8988T (cell line): ENCODE measurements around the gene STS.

Experiments used
- DNase-seq: peaks from one replicate; pipeline ENCODE4 v3.0.0; 2011

The STS gene

DNA sequence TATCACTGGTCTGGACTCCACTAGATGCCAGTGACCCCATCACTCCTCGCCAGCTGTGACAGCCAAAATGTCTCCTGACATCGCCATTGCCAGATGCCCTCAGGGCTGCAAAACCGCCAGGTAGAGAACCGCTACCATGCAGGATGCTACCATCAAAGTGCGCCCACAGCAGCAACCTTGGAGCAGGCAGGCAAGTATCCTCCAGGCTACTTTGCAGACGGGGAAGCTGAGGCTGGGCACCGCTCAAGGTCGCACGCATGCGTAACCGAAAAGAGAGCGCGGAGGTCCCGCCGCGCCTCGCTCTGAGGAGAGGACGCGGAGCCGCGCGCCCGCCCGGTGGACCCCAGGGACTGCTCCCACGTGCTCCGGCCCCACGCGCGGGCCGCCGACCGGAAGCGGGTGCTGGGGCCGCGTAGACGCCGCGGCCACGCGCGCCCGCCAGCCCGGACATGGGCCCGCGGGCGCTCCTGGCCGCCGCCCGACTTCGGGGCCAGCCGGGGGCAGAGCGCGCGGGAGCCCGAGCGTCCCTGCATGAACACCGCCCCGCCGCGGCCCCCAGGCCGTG is at the start of gene STS:
Gene STS, plus strand, starts transcription at position 300 of the 565 bp plus-strand sequence. CDS start 105,488 bp downstream, outside the sequence.
- DNase-seq: no peak

- DNase-seq: no peak
These were observed 47.5 kb upstream of the STS start for GRCh38 chrX:7100022-7100421.

- DNase-seq: no peak
These were observed 45.4 kb upstream of the STS start for GRCh38 chrX:7102119-7102518.

- DNase-seq: no peak
These were observed 40.9 kb upstream of the STS start for GRCh38 chrX:7106649-7107048.

DNA sequence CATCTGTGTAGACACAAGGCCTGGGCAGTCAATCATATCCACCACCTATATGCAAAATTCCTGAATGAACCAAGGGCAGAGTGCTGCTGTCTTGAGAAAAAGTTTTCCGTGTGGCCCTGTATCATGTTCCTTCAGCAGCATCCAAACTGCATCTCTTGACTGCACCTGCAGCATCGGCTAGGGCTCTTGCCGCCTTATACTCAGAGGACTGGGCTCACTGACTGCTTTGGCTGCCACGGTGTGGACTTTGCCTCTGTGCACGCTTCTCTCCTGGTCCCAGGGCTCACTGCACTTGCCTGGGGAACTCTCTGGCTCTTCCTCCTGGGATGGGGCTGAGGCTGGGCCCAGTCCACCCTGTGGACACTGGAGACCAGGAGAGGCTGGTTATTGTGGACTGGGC is 39.5 kb upstream of the STS start:
- no peak for DNase-seq

GRCh38 chrX:7109049-7109531 is 38.4 kb upstream of the STS start:
- DNase-seq: no peak

GRCh38 chrX:7109838-7110793 is 37.4 kb upstream of the STS start:
- no peak for DNase-seq

DNA sequence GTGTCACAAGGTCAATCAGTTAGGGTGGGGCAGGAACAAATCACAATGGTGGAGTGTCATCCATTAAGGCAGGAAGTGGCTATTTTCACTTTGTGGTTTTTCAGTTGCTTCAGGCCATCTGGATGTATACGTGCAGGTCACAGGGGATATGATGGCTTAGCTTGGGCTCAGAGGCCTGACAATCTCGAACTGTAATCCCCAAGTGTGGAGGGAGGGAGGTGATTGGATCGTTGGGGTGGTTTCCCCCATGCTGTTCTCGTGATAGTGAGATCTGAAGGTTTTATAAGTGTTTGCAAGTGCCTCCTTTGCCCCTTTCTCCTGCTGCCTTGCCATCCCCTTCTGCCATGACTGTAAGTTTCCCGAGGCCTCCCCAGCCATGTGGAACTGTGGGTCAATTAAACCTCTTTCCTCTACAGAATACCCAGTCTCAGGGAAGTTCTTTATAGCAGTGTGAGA is 36.7 kb upstream of the STS start:
- no peak for DNase-seq

- no peak for DNase-seq
These were observed 36.0 kb upstream of the STS start for GRCh38 chrX:7111518-7111917.

DNA sequence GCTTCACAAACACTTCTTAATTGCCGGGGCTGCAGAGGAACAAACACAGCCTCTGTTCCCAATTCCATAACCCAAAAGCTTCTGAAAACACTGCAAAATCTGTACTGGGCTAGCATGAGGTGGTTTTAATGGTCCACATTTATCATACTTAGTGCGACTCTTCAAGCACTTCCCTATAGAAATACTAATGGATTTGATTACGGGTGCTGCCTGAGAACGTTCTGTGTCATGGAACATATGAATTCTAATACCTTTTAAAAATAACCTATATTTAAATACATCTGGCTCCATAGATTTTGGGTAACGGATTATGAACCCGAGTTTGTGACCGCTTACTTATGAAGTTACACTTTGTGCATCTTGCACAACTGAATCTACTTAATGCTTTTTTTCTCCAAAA is 35.4 kb upstream of the STS start:
- DNase-seq: no peak

- DNase-seq: no peak
These were observed 32.0 kb upstream of the STS start for GRCh38 chrX:7115557-7115956.

GRCh38 chrX:7116081-7116480 is 31.4 kb upstream of the STS start:
- DNase-seq: no peak

GRCh38 chrX:7117587-7117986 is 29.9 kb upstream of the STS start:
- DNase-seq: no peak

GRCh38 chrX:7119950-7120877 is 27.3 kb upstream of the STS start:
- DNase-seq: no peak

DNA sequence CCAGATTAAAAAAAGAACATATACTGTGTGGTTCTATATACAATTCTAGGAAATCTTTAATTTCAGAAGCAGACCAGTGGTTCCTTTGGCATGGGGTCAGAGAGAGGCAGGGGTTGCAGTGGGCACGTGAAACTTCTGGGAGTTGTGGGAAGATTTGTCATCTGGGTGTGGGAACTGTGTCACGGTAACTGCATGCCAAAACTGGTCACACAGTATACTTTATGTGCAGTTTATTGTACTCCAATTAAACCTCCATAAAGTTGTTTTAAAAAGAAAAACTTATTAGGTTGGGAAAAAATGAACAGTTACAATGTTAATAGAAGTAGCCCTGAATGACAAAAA is 26.7 kb upstream of the STS start:
- no peak for DNase-seq

DNA sequence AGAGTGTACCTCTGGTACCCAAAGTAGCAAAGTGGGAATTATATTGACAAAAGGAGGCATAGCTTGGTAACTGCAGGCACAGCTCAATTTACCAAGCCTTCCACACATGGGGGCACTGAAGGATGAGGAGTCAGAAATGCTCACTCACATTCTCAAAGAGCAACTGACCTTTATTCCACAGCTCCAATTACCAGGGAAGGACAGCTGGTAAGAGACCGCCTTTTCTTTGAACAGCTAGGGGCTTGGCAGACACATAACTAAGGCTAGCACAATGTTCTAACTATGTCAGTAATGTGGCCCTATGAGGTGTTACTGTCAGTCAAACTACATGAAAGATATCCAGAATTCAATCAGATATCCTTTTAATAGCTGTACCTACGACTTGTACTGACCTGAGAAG is 20.5 kb upstream of the STS start:
- DNase-seq: no peak

- no peak for DNase-seq
These were observed 15.9 kb upstream of the STS start for GRCh38 chrX:7131621-7132020.

GRCh38 chrX:7132335-7133049 is 15.0 kb upstream of the STS start:
- peak; percentile 33 for DNase-seq

- DNase-seq: no peak
These were observed 14.5 kb upstream of the STS start for GRCh38 chrX:7133050-7133440.

DNA sequence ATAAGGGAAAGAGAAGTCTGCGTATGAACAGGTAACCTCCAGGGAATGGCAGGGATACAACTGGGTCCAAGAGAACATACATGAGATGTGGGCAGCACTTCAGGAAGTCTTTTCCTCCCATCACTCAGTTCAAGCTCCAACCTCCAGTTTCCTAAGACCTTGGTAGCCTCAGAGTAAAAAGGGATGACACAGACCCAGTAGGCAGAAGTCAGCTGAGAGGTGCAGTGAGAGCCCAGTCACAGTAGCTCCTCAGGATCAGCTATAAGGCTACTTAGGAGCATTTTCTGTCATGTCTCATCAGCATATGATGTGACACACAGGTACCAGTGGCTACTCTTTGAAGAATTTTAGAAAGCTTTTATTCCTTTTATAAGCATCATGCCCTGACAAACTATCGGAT is 12.5 kb upstream of the STS start:
- no peak for DNase-seq

- no peak for DNase-seq
These were observed 8.1 kb upstream of the STS start for GRCh38 chrX:7139202-7140081.

DNA sequence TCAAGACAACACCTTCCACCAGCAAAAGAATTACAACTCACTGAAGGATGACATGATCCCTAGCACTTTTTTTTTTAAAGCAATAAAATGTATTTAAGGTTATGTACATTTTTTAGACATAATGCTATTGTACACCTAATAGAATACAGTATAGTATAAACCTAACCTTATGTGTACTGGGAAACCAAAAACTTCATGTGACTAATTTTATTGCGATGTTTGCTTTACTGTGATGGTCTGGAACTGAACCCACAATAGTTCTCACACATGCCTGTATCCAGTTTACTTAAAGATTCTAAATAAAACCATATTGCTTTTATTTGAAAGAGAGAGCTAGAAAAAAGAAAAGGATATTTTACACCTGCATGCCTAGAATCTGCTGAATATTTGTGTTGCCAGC is 4.4 kb upstream of the STS start:
- no peak for DNase-seq
